Lower leg skin (tissue), 4 donors: ENCODE measurements around the gene RAB5B. TPM values are rescaled to one million over a fixed set of nuclear protein-coding genes. Genes with fewer than 3 reads are reported as not detected.
"Not testable (repeated sequence)": the region's sequence is repeated elsewhere in the genome, so short reads cannot be mapped to it uniquely, and the experiment has no call there.

Experiments
- DNase-seq, 2 donors: peaks; one replicate each; pipeline ENCODE4 v3.0.0-alpha.2; 2019; ENCODE audit warnings: low spot score in 2 of 2
- H3K4me3 ChIP-seq: fragments of 200-600 bp; sonication (generic); 2 replicates; pipeline ENCODE4 v1.5.1; 2017; ENCODE audit warnings: mild to moderate bottlenecking, low read depth; ENCODE audit not compliant: poor library complexity, severe bottlenecking
- CTCF ChIP-seq, 3 donors: fragments of 450-650 bp; IDR thresholded peaks; one replicate each; pipeline ENCODE4 v1.5.1; 2016; ENCODE audit warnings: antibody characterized with exemption in 3 of 3, mild to moderate bottlenecking in 3 of 3, moderate library complexity in 2 of 3
- POLR2A ChIP-seq, 2 donors: fragments of 450-650 bp; IDR thresholded peaks; one replicate each; pipeline ENCODE4 v1.6.1; 2016 to 2017; ENCODE audit warnings: antibody characterized with exemption in 2 of 2, mild to moderate bottlenecking in 1 of 2, moderate library complexity in 1 of 2
- whole genome bisulfite sequencing, 2 donors: methylation state at CpG; one replicate each; pipeline ENCODE4 v1.1.5; 2018; 5-methylcytosine and 5-hydroxymethylcytosine counted together
- intact Hi-C: fragments of 100-400 bp; cut with DNase I; formaldehyde crosslinking; loops from one replicate; pipeline ENCODE4 v1.15.0; 2023; ENCODE audit warnings: low total_unique reads
- total RNA-seq, 4 donors: library from RNA; depleted of rRNA; stranded (reverse); fragments of >200 nt; gene quantifications; one replicate each; pipeline ENCODE4 v1.1.0, GENCODE V29; 2016

RAB5B gene
- total RNA-seq, 4 donors from 2014 or later: 96.9 to 141 (median 129) TPM

GRCh38 chr12:56041552-56042429 lies 67.9 kb downstream of the RAB5B start, which contains the start of gene RPS26:
RPS26 (plus strand) TSS chr12:56041918; CDS start chr12:56042167, 249 bp downstream.
- TF ChIP-seq CTCF (IDR thresholded peaks at IDR 0.05) (no peak), POLR2A (IDR thresholded peaks at IDR 0.05) (peak in 1 of 2 donors; percentile 91)

GRCh38 chr12:56042430-56042813 lies 68.5 kb downstream of the RAB5B start:
- peak overlapping the region; percentile 82 for H3K4me3 ChIP-seq
- DNase-seq, intact Hi-C loops: not testable (repeated sequence)
- WGBS, 2 donors: 0% methylated on average over 20 of the region's 20 CpGs

More at GRCh38 chr12:56041552-56042429, 67.9 kb downstream of the RAB5B start, which contains the start of gene RPS26:
- peak; percentile 96 to 98 for DNase-seq
- intact Hi-C loops: no loop called here
- WGBS, 2 donors: 1% methylated on average over 50 of the region's 50 CpGs
- H3K4me3 ChIP-seq: peak within 1 kb of the TSS; percentile 82

- no peak for DNase-seq
- no peak for TF ChIP-seq CTCF (IDR thresholded peaks at IDR 0.05)
- no peak for TF ChIP-seq POLR2A (IDR thresholded peaks at IDR 0.05)
- WGBS, 2 donors: 38 to 40% methylated on average over 9 of the region's 9 CpGs
- intact Hi-C loops: no loop called here
- peak overlapping the region; percentile 82 for H3K4me3 ChIP-seq
Measured at GRCh38 chr12:56042843-56043242, 69.0 kb downstream of the RAB5B start.

Other genes starting within 250 kb of the RAB5B start
- gene CD63, start 245.1 kb upstream of the RAB5B start, total RNA-seq: 100 to 1,000 TPM; 151 to 408 (median 196) TPM
- 1 to 10 TPM in 1 of 4 donors, under 1 TPM in 3; 0.23 to 2.7 (median 0.57) TPM for gene GDF11, start 231.0 kb upstream of the RAB5B start, total RNA-seq
- gene SARNP, start 156.4 kb upstream of the RAB5B start, total RNA-seq: 10 to 100 TPM; 36.8 to 62.1 (median 59.6) TPM
- 10 to 100 TPM; 10.7 to 21.5 (median 17.8) TPM for gene ORMDL2, start 156.0 kb upstream of the RAB5B start, total RNA-seq
- 10 to 100 TPM; 25.8 to 39.3 (median 36.1) TPM for gene DNAJC14, start 144.5 kb upstream of the RAB5B start, total RNA-seq
- 1 to 10 TPM; 3.4 to 9.0 (median 5.1) TPM for gene MMP19, start 131.1 kb upstream of the RAB5B start, total RNA-seq
- 10 to 100 TPM; 46.8 to 63.7 (median 49.1) TPM for gene PYM1, start 46.2 kb upstream of the RAB5B start, total RNA-seq
- 100 to 1,000 TPM; 139 to 354 (median 176) TPM for gene DGKA, start 42.9 kb upstream of the RAB5B start, total RNA-seq
- 10 to 100 TPM; 17.2 to 49.3 (median 34.2) TPM for gene PMEL, start 8.0 kb upstream of the RAB5B start, total RNA-seq
- gene CDK2, start 7.2 kb upstream of the RAB5B start, total RNA-seq: 10 to 100 TPM; 18.3 to 25.2 (median 24.0) TPM
- 10 to 100 TPM in 3 of 4 donors, 1 to 10 TPM in 1; 7.6 to 21.4 (median 13.8) TPM for gene SUOX, start 23.2 kb downstream of the RAB5B start, total RNA-seq
- 1 to 10 TPM; 2.4 to 5.8 (median 3.4) TPM for gene IKZF4, start 47.0 kb downstream of the RAB5B start, total RNA-seq
- 1,000 to 10,000 TPM in 1 of 4 donors, 100 to 1,000 TPM in 3; 390 to 2,886 (median 552) TPM for gene RPS26, start 67.8 kb downstream of the RAB5B start, total RNA-seq
- gene ERBB3, start 106.1 kb downstream of the RAB5B start, total RNA-seq: 100 to 1,000 TPM; 177 to 209 (median 202) TPM
- gene PA2G4, start 130.5 kb downstream of the RAB5B start, total RNA-seq: 100 to 1,000 TPM; 118 to 201 (median 130) TPM
- 1,000 to 10,000 TPM; 3,201 to 5,967 (median 4,725) TPM for gene RPL41, start 142.6 kb downstream of the RAB5B start, total RNA-seq
- 1 to 10 TPM; 3.4 to 4.4 (median 3.7) TPM for gene ZC3H10, start 144.2 kb downstream of the RAB5B start, total RNA-seq
- 10 to 100 TPM; 51.2 to 84.1 (median 64.9) TPM for gene ESYT1, start 154.2 kb downstream of the RAB5B start, total RNA-seq
- gene MYL6B, start 178.5 kb downstream of the RAB5B start, total RNA-seq: 10 to 100 TPM in 3 of 4 donors, 1 to 10 TPM in 1; 9.0 to 40.1 (median 22.5) TPM
- 1,000 to 10,000 TPM in 1 of 4 donors, 100 to 1,000 TPM in 3; 700 to 1,156 (median 824) TPM for gene MYL6, start 184.3 kb downstream of the RAB5B start, total RNA-seq
- gene SMARCC2, start 215.4 kb downstream of the RAB5B start, total RNA-seq: 10 to 100 TPM; 55.3 to 90.5 (median 63.5) TPM
- gene RNF41, start 247.8 kb downstream of the RAB5B start, total RNA-seq: 10 to 100 TPM; 33.3 to 46.5 (median 42.1) TPM